Peyer's patch (tissue), 4 donors: ENCODE measurements around the gene RNF217.
"Not testable (repeated sequence)": the region's sequence is repeated elsewhere in the genome, so short reads cannot be mapped to it uniquely, and the experiment has no call there.

ENCODE experiments used
- POLR2A ChIP-seq, 2 donors: fragments of 450-650 bp; IDR thresholded peaks; one replicate each; pipeline ENCODE4 v1.5.1; 2017; ENCODE audit warnings: antibody characterized with exemption in 2 of 2, mild to moderate bottlenecking in 2 of 2, moderate library complexity in 2 of 2
- TF ChIP-seq, protein P1 (sequence below), 6 experiments: fragments of 450-650 bp in 4 of 6; fragments of 200-600 bp in 2 of 6; sonication (generic) in 1 of 6; IDR thresholded peaks; one replicate each; pipeline ENCODE4 v1.5.1; 2017 to 2019; ENCODE audit warnings: antibody characterized with exemption in 6 of 6, mild to moderate bottlenecking in 3 of 6, moderate library complexity in 1 of 6

DNA sequence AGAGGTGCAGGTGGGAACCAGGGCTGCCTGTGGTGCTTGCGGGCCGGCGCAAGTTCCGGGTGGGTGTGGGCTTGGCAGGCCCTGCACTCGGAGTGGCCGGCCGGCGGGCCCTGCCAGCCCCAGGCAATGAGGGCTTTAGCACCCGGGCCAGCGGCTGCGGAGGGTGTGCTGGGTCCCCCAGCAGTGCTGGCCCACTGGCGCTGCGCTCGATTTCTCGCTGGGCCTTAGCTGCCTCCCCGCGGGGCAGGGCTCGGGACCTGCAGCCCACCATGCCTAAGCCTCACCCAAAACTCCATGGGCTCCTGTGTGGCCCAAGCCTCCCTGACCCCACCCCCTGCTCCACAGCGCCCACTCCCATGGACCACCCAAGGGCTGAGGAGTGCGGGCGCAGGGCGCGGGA, 163.6 kb downstream of the RNF217 start:
- TF ChIP-seq, protein P1, sequence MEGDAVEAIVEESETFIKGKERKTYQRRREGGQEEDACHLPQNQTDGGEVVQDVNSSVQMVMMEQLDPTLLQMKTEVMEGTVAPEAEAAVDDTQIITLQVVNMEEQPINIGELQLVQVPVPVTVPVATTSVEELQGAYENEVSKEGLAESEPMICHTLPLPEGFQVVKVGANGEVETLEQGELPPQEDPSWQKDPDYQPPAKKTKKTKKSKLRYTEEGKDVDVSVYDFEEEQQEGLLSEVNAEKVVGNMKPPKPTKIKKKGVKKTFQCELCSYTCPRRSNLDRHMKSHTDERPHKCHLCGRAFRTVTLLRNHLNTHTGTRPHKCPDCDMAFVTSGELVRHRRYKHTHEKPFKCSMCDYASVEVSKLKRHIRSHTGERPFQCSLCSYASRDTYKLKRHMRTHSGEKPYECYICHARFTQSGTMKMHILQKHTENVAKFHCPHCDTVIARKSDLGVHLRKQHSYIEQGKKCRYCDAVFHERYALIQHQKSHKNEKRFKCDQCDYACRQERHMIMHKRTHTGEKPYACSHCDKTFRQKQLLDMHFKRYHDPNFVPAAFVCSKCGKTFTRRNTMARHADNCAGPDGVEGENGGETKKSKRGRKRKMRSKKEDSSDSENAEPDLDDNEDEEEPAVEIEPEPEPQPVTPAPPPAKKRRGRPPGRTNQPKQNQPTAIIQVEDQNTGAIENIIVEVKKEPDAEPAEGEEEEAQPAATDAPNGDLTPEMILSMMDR (IDR thresholded peaks at IDR 0.05) = not testable (repeated sequence)
- not testable (repeated sequence) for TF ChIP-seq POLR2A (IDR thresholded peaks at IDR 0.05)
